ENCODE results near the gene REXO1.

DNA sequence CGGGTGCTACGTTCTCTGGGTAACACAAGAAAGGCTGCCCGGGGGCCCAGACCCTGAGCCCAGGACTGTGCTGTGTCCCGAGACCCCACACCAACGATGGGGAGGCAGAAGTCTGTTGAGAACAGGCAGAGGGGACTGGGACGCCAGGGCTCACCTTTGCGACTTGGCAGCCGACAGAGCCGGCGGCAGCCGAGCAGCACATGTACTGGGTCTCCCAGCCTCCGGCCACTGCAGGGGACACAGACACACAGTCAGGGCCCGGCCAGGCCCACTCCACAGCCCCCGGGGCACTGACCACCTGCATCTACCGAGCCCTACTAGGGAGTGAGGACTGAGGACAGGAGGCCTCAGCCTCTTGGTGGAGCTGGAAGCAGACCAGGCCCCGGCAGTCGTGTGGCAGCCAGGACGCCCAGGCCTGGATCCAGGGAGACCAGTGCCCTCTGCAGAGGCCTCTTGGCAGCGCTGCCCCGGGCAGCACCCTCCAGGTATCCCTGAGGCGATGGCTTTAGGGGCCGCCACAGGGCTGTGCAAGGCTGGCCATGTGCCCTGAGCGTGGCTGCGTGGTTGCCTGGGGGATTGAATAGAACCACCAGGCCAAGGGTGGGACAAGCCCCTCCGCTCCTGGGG, 30.6 kb downstream of the REXO1 start:
- TF ChIP-seq EP300 (IDR thresholded peaks at IDR 0.05), result no peak
- TF ChIP-seq, protein P1, sequence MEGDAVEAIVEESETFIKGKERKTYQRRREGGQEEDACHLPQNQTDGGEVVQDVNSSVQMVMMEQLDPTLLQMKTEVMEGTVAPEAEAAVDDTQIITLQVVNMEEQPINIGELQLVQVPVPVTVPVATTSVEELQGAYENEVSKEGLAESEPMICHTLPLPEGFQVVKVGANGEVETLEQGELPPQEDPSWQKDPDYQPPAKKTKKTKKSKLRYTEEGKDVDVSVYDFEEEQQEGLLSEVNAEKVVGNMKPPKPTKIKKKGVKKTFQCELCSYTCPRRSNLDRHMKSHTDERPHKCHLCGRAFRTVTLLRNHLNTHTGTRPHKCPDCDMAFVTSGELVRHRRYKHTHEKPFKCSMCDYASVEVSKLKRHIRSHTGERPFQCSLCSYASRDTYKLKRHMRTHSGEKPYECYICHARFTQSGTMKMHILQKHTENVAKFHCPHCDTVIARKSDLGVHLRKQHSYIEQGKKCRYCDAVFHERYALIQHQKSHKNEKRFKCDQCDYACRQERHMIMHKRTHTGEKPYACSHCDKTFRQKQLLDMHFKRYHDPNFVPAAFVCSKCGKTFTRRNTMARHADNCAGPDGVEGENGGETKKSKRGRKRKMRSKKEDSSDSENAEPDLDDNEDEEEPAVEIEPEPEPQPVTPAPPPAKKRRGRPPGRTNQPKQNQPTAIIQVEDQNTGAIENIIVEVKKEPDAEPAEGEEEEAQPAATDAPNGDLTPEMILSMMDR (IDR thresholded peaks at IDR 0.05), result no peak
- no peak for TF ChIP-seq POLR2A (IDR thresholded peaks at IDR 0.05; ENCODE audit: low read depth)
- no peak for TF ChIP-seq POLR2AphosphoS5 (IDR thresholded peaks at IDR 0.05)
